ENCODE results near the gene STPG3.

STPG3 gene

DNA sequence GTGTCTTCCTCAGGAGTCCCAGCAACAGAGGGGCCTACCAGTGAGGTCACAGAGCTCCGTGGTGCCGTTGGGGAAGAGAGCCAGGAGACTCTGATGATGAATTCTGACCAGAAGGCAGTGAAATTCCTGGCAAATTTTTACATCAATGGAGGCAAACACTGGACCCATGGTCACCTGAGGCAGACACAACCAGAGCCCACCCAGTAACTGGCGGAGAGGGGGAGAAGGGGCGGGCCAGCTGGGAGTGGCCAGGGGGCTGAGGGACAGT is at the start of gene STPG3:
Gene STPG3 (plus strand): TSS at position 93 of the 268 bp plus-strand sequence. CDS start 1 bp downstream, at position 94.
- Histone ChIP-seq H3K27ac (ENCODE audit: low read depth in 2 of 2, low read length in 2 of 2) (no peak within 1 kb of the TSS), H3K27me3 (ENCODE audit: control insufficient read depth in 2 of 2, insufficient read depth in 2 of 2, low read length in 2 of 2) (no peaks in the 10 kb centered on the region), H3K9me3 (ENCODE audit: control insufficient read depth in 2 of 2, low read length in 2 of 2) (no peaks in the 10 kb centered on the region), H3K4me3 (ENCODE audit: low read length in 2 of 2) (no peak within 1 kb of the TSS), H3K9ac (ENCODE audit: low read depth in 1 of 2, low read length in 2 of 2) (no peak within 1 kb of the TSS), H3K36me3 (ENCODE audit: control insufficient read depth in 2 of 2, insufficient read depth in 2 of 2, low read length in 2 of 2) (peaks cover 0 to 1% of the 10 kb centered on the region in 2 donors), H3K4me1 (ENCODE audit: control insufficient read depth in 2 of 2, insufficient read depth in 2 of 2, low read length in 2 of 2) (peaks cover 12 to 13% of the 10 kb centered on the region in 2 donors)

DNA sequence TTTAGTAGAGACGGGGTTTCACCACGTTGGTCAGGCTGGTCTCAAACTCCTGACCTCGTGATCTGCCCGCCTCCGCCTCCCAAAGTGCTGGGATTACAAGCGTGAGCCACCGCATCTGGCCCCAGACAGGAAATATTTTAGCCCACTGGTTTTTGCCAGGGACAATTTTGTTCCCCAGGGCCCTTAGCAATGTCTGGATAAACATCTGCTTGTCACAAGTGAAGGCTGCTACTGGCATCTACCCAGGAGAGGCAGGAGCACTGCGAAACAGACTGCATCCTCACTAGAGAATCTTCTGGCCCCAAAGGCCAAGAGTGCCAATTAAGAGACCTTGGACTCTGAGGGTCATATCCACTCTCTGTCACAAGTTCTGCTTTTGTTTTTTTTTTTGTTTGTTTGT is 48.1 kb upstream of the STPG3 start:
- H3K4me1 ChIP-seq (ENCODE audit: control insufficient read depth in 2 of 2, insufficient read depth in 2 of 2, low read length in 2 of 2): peaks cover 50 to 54% of the 10 kb centered on the region in 2 donors
- no peak overlapping the region for H3K4me3 ChIP-seq (ENCODE audit: low read length in 2 of 2)

DNA sequence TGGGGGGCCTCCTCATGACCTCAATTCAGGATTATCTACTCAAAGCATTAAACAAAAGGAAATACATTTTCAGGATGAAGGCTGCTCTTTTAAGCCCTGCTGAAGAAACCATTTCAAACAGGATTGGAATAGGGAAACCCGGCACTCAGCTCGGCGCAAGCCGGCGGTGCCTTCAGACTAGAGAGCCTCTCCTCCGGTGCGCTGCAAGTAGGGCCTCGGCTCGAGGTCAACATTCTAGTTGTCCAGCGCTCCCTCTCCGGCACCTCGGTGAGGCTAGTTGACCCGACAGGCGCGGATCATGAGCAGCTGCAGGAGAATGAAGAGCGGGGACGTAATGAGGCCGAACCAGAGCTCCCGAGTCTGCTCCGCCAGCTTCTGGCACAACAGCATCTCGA is 46.4 kb upstream of the STPG3 start:
- peaks cover 37 to 38% of the 10 kb centered on the region in 2 donors for H3K4me1 ChIP-seq (ENCODE audit: control insufficient read depth in 2 of 2, insufficient read depth in 2 of 2, low read length in 2 of 2)
- no peaks in the 10 kb centered on the region for H3K9me3 ChIP-seq (ENCODE audit: control insufficient read depth in 2 of 2, low read length in 2 of 2)
- peak overlapping the region; percentile 55 to 83 for H3K27ac ChIP-seq (ENCODE audit: low read depth in 2 of 2, low read length in 2 of 2)
- peak overlapping the region; percentile 86 to 88 for H3K9ac ChIP-seq (ENCODE audit: low read depth in 1 of 2, low read length in 2 of 2)
- H3K27me3 ChIP-seq (ENCODE audit: control insufficient read depth in 2 of 2, insufficient read depth in 2 of 2, low read length in 2 of 2): no peaks in the 10 kb centered on the region
- H3K36me3 ChIP-seq (ENCODE audit: control insufficient read depth in 2 of 2, insufficient read depth in 2 of 2, low read length in 2 of 2): no peaks in the 10 kb centered on the region
- H3K4me3 ChIP-seq (ENCODE audit: low read length in 2 of 2): peak overlapping the region; percentile 90 to 98

More for the DNA sequence above, 48.1 kb upstream of the STPG3 start:
- no peak overlapping the region for H3K27ac ChIP-seq (ENCODE audit: low read depth in 2 of 2, low read length in 2 of 2)
- H3K9me3 ChIP-seq (ENCODE audit: control insufficient read depth in 2 of 2, low read length in 2 of 2): no peaks in the 10 kb centered on the region
- no peak overlapping the region for H3K9ac ChIP-seq (ENCODE audit: low read depth in 1 of 2, low read length in 2 of 2)
- no peaks in the 10 kb centered on the region for H3K36me3 ChIP-seq (ENCODE audit: control insufficient read depth in 2 of 2, insufficient read depth in 2 of 2, low read length in 2 of 2)
- H3K27me3 ChIP-seq (ENCODE audit: control insufficient read depth in 2 of 2, insufficient read depth in 2 of 2, low read length in 2 of 2): no peaks in the 10 kb centered on the region

- peak within 1 kb of the TSS; percentile 90 to 98 for H3K4me3 ChIP-seq (ENCODE audit: low read length in 2 of 2)
- peaks cover 37 to 38% of the 10 kb centered on the region in 2 donors for H3K4me1 ChIP-seq (ENCODE audit: control insufficient read depth in 2 of 2, insufficient read depth in 2 of 2, low read length in 2 of 2)
- H3K9me3 ChIP-seq (ENCODE audit: control insufficient read depth in 2 of 2, low read length in 2 of 2): no peaks in the 10 kb centered on the region
Observed at GRCh38 chr9:137205126-137206069, 45.7 kb upstream of the STPG3 start, which contains the start of the genes NDOR1 and TMEM203. Gene NDOR1 (plus strand): TSS chr9:137205700. CDS start chr9:137205778, 78 bp downstream. Gene TMEM203 (minus strand): TSS chr9:137205648. CDS start chr9:137205414, 234 bp downstream.

DNA sequence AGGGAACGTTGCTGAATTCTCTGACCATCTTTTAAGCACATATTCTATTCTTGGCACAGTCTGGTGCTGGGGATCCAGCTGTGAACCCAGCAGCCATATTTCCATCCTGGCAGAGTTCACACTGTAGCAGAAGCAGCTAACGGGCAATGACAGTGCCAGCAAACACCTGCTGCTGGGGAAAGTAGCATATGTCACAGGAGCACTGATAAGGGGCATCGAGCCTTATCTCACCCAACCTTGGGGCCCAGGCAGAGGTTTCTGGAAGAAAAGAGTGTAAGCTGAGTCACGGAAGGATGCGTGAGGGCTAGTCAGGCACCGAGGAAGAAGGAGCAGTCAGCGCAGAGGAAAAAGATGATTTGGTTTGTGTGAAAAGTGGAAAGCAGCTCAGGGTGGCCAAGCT is 44.5 kb upstream of the STPG3 start:
- H3K4me1 ChIP-seq (ENCODE audit: control insufficient read depth in 2 of 2, insufficient read depth in 2 of 2, low read length in 2 of 2): peaks cover 31 to 32% of the 10 kb centered on the region in 2 donors
- no peaks in the 10 kb centered on the region for H3K36me3 ChIP-seq (ENCODE audit: control insufficient read depth in 2 of 2, insufficient read depth in 2 of 2, low read length in 2 of 2)
- peak overlapping the region; percentile 90 to 98 for H3K4me3 ChIP-seq (ENCODE audit: low read length in 2 of 2)
- no peaks in the 10 kb centered on the region for H3K9me3 ChIP-seq (ENCODE audit: control insufficient read depth in 2 of 2, low read length in 2 of 2)
- H3K27ac ChIP-seq (ENCODE audit: low read depth in 2 of 2, low read length in 2 of 2): no peak overlapping the region
- H3K9ac ChIP-seq (ENCODE audit: low read depth in 1 of 2, low read length in 2 of 2): peak overlapping the region in 1 of 2 donors; percentile 93
- H3K27me3 ChIP-seq (ENCODE audit: control insufficient read depth in 2 of 2, insufficient read depth in 2 of 2, low read length in 2 of 2): no peaks in the 10 kb centered on the region

More at GRCh38 chr9:137205126-137206069, 45.7 kb upstream of the STPG3 start, which contains the start of the genes NDOR1 and TMEM203:
- no peaks in the 10 kb centered on the region for H3K36me3 ChIP-seq (ENCODE audit: control insufficient read depth in 2 of 2, insufficient read depth in 2 of 2, low read length in 2 of 2)
- peak within 1 kb of the TSS; percentile 57 to 83 for H3K27ac ChIP-seq (ENCODE audit: low read depth in 2 of 2, low read length in 2 of 2)
- H3K9ac ChIP-seq (ENCODE audit: low read depth in 1 of 2, low read length in 2 of 2): peak within 1 kb of the TSS; percentile 88 to 93
- H3K27me3 ChIP-seq (ENCODE audit: control insufficient read depth in 2 of 2, insufficient read depth in 2 of 2, low read length in 2 of 2): no peaks in the 10 kb centered on the region

DNA sequence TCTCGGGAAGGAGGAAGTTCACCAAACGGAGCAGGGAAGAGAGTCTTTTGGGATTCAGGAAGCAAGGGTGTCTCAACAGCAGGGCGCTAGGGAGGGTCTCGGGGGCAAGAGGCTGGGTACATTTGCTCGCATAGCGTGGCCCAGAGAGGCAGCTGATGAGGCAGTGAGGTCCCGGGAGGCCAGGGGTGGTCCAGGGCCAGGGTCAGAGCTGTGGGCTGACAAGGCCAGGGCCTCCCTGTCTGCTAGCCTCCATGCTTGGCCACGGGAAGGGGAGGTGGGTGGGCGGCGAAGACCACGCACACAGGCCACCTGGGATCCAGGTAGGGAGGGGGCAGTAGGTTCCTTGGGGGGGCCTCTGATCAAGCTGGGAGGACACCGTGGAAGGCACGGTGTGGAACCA is 39.6 kb upstream of the STPG3 start:
- H3K4me3 ChIP-seq (ENCODE audit: low read length in 2 of 2): no peak overlapping the region
- H3K9me3 ChIP-seq (ENCODE audit: control insufficient read depth in 2 of 2, low read length in 2 of 2): no peaks in the 10 kb centered on the region
- no peaks in the 10 kb centered on the region for H3K27me3 ChIP-seq (ENCODE audit: control insufficient read depth in 2 of 2, insufficient read depth in 2 of 2, low read length in 2 of 2)
- H3K4me1 ChIP-seq (ENCODE audit: control insufficient read depth in 2 of 2, insufficient read depth in 2 of 2, low read length in 2 of 2): peaks cover 3 to 6% of the 10 kb centered on the region in 2 donors
- H3K27ac ChIP-seq (ENCODE audit: low read depth in 2 of 2, low read length in 2 of 2): no peak overlapping the region
- no peaks in the 10 kb centered on the region for H3K36me3 ChIP-seq (ENCODE audit: control insufficient read depth in 2 of 2, insufficient read depth in 2 of 2, low read length in 2 of 2)
- H3K9ac ChIP-seq (ENCODE audit: low read depth in 1 of 2, low read length in 2 of 2): no peak overlapping the region

DNA sequence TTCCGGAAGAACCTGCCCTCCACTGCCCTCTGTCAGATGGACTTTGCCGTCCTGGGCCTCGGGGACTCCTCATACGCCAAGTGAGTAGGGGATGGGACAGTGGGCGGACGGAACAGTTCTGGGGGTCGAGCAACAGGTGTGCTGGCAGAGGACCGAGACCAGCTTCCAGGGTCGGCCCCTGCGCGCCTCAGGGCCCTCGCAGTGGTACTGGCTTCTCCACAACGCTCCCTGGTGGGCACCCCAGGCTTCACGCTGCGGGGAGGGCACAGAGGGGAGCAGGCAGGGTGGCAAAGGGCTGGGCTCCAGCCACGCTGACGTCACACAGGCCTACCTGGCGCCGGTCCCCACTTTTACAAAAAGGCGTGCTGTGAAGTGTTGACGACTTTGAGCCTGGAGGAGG is 38.6 kb upstream of the STPG3 start:
- H3K9me3 ChIP-seq (ENCODE audit: control insufficient read depth in 2 of 2, low read length in 2 of 2): no peaks in the 10 kb centered on the region
- H3K27me3 ChIP-seq (ENCODE audit: control insufficient read depth in 2 of 2, insufficient read depth in 2 of 2, low read length in 2 of 2): no peaks in the 10 kb centered on the region
- no peak overlapping the region for H3K27ac ChIP-seq (ENCODE audit: low read depth in 2 of 2, low read length in 2 of 2)
- H3K9ac ChIP-seq (ENCODE audit: low read depth in 1 of 2, low read length in 2 of 2): no peak overlapping the region
- peaks cover 3 to 7% of the 10 kb centered on the region in 2 donors for H3K4me1 ChIP-seq (ENCODE audit: control insufficient read depth in 2 of 2, insufficient read depth in 2 of 2, low read length in 2 of 2)
- no peaks in the 10 kb centered on the region for H3K36me3 ChIP-seq (ENCODE audit: control insufficient read depth in 2 of 2, insufficient read depth in 2 of 2, low read length in 2 of 2)
- H3K4me3 ChIP-seq (ENCODE audit: low read length in 2 of 2): no peak overlapping the region

DNA sequence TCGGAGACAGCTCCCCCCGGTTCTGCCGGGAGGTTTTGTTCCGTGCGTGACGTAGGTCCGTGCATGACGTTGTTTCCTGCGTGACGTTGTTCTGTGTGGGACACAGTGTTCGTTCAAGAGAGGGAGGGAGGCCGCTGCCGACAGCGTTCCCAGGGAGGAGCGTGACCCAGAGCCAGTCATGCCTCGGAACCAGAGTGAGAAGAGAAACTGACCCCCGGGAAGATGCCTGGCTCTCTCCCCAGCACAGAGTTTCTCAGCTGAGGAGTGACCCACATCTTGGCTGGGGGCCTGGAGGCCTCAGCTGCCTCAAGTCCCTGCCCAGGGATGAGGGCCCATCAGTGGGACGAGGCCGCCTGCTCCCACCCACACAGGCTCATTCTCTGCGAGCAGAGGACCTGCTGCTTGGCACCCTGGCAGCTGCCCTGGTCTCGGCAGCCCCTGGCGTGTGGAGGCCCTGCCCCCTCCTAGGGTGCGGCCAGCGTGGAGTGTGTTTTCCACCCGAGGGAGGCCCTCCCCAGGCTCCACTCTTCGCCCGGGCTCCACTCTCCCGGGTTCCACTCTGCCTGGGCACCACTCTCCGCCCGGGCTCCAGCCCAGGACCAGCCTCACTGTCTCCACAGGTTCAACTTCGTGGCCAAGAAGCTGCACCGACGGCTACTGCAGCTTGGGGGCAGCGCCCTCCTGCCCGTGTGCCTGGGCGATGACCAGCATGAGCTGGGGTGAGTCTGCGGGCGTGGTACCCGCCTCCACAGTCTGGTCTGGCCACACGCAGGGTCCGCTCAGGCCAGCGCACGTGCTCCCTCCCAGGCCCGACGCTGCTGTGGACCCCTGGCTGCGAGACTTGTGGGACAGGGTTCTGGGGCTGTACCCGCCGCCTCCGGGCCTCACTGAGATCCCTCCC is 37.7 kb upstream of the STPG3 start:
- H3K36me3 ChIP-seq (ENCODE audit: control insufficient read depth in 2 of 2, insufficient read depth in 2 of 2, low read length in 2 of 2): no peaks in the 10 kb centered on the region
- no peak overlapping the region for H3K27ac ChIP-seq (ENCODE audit: low read depth in 2 of 2, low read length in 2 of 2)
- H3K9ac ChIP-seq (ENCODE audit: low read depth in 1 of 2, low read length in 2 of 2): no peak overlapping the region
- H3K4me3 ChIP-seq (ENCODE audit: low read length in 2 of 2): no peak overlapping the region
- no peaks in the 10 kb centered on the region for H3K9me3 ChIP-seq (ENCODE audit: control insufficient read depth in 2 of 2, low read length in 2 of 2)
- H3K27me3 ChIP-seq (ENCODE audit: control insufficient read depth in 2 of 2, insufficient read depth in 2 of 2, low read length in 2 of 2): no peaks in the 10 kb centered on the region
- H3K4me1 ChIP-seq (ENCODE audit: control insufficient read depth in 2 of 2, insufficient read depth in 2 of 2, low read length in 2 of 2): peaks cover 10 to 16% of the 10 kb centered on the region in 2 donors

- Histone ChIP-seq H3K4me3 (ENCODE audit: low read length in 2 of 2) (no peak overlapping the region), H3K36me3 (ENCODE audit: control insufficient read depth in 2 of 2, insufficient read depth in 2 of 2, low read length in 2 of 2) (no peaks in the 10 kb centered on the region), H3K27me3 (ENCODE audit: control insufficient read depth in 2 of 2, insufficient read depth in 2 of 2, low read length in 2 of 2) (no peaks in the 10 kb centered on the region), H3K9ac (ENCODE audit: low read depth in 1 of 2, low read length in 2 of 2) (no peak overlapping the region), H3K9me3 (ENCODE audit: control insufficient read depth in 2 of 2, low read length in 2 of 2) (no peaks in the 10 kb centered on the region), H3K4me1 (ENCODE audit: control insufficient read depth in 2 of 2, insufficient read depth in 2 of 2, low read length in 2 of 2) (peaks cover 17 to 22% of the 10 kb centered on the region in 2 donors), H3K27ac (ENCODE audit: low read depth in 2 of 2, low read length in 2 of 2) (no peak overlapping the region)
Observed at GRCh38 chr9:137214620-137215019, 36.5 kb upstream of the STPG3 start.

All from mucosa of rectum (tissue), 2 donors.